ENCODE data around the gene BABAM2.

The BABAM2 gene

GRCh38 chr2:28206762-28207161, 316.2 kb downstream of the BABAM2 start:
- no peak for DNase-seq (ENCODE audit: low read depth)

- DNase-seq (ENCODE audit: low read depth): no peak
Observed at GRCh38 chr2:28209261-28209691, 318.7 kb downstream of the BABAM2 start.

GRCh38 chr2:28209864-28210263, 319.3 kb downstream of the BABAM2 start:
- no peak for DNase-seq (ENCODE audit: low read depth)

- no peak for DNase-seq (ENCODE audit: low read depth)
Observed at GRCh38 chr2:28210535-28210934, 320.0 kb downstream of the BABAM2 start.

DNA sequence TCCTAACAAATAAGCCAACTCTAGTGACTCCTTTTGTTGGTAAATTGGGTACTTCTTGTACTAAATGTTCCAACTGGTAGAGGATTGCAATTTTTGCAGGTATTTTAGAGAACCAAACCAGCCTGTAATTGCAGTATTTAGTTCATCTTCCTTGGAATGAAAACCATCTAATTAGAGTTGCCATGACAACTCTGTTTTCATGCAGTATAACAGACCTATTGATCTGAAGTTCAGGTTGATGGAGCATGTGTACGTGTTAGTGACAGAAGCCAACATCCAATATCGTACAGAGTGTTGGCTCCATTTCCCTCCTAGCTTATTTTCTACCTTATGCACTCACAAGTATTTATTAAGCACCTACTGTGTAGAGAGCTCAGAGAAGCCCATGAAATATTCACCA, 325.8 kb downstream of the BABAM2 start:
- no peak for DNase-seq (ENCODE audit: low read depth)

- DNase-seq (ENCODE audit: low read depth): no peak
Observed at GRCh38 chr2:28217042-28217740, 326.7 kb downstream of the BABAM2 start.

GRCh38 chr2:28219138-28219537, 328.6 kb downstream of the BABAM2 start:
- DNase-seq (ENCODE audit: low read depth): no peak

DNA sequence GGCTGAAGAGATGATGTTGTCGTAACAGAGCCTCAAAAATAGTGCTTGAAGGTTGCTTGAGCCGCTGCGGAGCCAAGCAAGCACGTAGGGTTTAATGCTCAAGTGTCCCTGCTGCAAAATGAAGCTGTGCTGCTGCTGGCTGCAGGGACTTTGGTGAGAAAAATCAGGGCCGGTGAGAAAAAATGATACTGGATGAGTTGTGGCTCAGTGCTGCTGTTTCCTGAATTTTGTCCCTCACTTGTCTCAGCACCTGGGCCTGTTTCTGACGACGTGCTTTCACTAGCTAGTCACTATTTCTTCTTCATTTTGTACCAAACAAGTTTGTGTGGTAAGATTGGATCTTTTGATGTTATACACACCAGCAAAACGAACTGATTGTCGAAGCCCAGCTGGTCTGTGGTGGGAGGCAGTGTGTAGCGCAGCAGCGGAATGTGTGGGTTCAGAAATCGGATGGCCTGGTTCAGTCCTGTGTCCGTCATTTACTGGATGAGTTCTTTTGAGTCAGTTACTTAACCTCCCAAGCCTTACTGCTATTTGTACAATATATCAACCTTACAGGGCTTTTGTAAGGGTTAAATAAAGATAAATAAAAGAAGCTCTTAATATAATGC, 329.3 kb downstream of the BABAM2 start:
- no peak for DNase-seq (ENCODE audit: low read depth)

DNA sequence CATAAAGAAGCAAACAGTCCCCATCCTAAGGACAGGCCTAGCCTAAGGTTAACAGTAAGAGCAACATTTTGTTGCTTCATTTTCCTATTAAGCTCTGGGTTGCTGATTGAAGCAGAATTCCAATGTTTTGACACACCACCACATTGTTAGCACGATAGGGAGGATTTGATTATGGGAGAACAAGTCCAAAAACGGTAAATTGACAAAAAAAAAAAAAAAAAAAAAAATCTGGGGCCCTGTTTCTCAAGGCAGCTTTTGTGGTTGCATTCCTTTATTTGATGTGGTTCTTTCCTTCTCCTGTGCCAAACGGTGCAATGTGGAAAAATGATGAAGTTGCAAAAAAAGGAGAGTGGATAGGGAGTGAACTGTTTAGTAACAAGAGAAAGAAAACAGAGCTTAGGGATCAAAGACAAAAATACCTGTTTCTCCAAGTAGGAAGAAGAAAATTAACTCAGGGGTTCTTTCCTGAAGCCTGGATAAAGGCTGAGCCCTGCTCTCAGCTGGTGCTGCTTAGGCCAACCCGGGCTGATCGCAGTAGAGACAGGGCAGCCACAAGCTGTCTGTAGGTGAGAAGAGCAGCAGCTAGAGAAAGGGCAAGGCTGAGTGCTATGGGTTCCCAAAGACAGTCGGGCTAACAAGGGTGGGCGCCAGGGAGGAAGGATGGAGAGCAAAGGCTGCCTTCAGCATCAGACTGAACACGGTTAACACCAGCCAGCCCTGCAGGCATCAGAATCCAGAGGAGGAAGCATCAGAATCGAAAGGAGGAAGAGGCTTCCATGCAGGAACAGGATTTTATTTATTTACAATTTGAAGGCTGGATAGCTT, 334.3 kb downstream of the BABAM2 start:
- DNase-seq (ENCODE audit: low read depth): peak; percentile 95

DNA sequence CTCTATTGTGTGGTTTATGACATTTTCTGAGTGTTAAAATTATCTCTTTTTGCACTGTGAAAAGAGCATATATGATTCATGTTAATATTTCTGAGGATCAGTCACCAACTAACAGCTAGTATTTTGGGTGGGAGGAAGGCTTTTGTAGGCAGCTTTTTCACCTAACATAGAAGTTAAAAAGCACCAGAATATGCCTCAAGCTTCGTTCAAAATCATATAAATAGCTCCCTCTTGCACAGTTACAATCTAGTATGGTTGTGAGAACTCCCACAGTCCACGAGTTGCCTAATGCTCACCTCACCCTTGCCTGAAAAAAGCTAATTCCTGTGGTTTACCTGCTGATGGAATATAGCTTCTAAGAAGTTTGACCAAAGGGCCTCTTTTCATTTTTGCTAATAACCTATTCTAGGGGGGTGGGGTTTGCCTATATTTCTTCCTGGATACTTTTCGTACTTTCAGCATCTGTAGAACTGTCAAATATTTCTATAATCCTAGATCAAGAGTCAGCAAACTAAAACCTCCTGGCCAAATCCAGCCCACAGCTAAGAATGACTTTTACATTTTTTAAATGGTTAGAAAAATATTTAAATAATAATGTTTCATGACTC, 335.0 kb downstream of the BABAM2 start:
- no peak for DNase-seq (ENCODE audit: low read depth)

DNA sequence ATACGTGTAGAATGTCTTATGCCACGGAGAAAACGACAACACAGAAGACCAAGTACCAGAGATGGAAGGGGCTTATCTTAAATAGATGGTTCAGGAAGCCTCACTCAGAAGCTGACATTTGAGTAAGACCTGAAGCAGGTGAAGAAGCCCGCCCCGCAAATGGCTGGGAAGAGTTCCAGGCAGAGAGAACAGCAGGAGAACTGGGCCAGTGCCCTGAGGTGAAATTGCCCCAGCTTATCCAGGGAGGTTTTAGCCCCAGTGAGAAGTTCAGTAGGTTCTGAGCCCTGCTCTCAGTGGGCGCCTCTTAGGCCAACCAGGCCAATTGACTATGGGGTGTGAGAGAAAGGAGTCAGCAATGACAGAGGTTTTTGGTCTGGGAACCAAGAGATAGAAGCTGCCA, 336.0 kb downstream of the BABAM2 start:
- no peak for DNase-seq (ENCODE audit: low read depth)

DNA sequence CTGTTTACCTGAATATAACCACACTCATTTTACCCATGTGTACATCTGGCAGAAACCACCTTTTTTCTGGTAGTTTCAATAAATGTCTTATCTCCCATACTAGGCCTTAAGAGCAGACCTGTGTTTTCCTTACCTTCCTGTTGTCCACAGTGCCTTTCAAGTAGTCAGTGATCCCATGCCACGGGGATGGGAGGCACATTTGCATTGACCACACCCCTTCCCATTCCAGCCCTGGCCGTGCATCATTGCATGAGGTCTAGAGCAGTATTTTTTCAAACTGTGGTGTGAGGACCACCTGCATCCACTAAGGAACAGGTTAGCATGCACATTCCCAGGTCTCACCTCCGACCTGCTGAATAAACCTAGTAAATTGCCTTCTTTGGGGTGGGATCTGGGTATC, 337.0 kb downstream of the BABAM2 start:
- no peak for DNase-seq (ENCODE audit: low read depth)

DNA sequence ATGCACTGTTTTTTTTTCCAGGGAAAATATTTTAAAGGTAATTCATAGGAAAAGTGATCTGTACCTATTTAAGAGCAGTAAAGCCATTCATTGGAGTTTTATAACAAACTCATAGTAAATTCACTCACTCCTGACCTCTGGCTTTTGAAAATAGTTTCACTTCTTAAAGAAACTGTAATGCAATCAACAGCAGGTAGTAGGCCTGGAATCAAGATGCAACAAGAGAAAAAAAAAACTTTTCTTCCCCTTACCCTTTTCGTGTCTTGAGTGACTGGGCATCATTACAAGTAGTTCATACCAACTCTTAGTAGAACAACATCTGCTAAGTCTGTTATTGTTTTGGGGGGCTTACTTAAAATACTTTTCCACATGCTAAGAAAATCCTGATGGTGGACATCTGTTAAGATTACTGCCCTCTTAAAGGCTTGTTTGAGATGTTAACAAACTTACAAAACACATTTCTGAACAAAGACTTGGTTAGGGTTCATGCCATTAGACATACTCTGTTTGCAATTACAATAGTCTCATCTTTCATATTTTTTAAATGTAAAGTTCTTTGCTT, 338.0 kb downstream of the BABAM2 start:
- no peak for DNase-seq (ENCODE audit: low read depth)

DNA sequence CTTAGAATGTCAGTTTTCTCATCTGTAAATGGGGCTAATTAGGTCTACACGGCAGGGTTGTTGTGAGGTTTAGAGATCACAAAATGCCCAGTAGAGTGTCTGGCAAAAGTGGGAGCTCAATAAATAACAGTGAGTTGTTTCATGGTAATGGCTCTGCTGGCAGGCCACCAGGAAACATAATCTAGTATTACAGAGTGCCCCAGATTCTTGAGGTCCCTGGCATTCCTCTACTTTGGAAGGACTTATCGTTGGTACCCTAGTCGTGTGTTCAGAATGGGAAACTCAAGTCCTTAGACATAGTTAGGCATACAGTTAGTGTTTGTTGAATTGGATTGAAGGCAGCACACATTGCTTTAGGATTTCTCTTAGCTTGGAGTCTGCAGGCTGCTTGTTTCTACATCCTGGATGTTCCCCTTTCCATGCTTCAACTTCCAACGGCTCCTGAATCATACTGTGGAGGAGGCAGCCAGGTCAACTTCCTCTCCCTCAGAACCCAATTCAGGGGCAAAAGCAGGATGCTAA, 340.6 kb downstream of the BABAM2 start:
- peak; percentile 44 for DNase-seq (ENCODE audit: low read depth)

GRCh38 chr2:28232295-28232694, 341.8 kb downstream of the BABAM2 start:
- peak; percentile 74 for DNase-seq (ENCODE audit: low read depth)

GRCh38 chr2:28233164-28233676, 342.7 kb downstream of the BABAM2 start:
- DNase-seq (ENCODE audit: low read depth): no peak

DNA sequence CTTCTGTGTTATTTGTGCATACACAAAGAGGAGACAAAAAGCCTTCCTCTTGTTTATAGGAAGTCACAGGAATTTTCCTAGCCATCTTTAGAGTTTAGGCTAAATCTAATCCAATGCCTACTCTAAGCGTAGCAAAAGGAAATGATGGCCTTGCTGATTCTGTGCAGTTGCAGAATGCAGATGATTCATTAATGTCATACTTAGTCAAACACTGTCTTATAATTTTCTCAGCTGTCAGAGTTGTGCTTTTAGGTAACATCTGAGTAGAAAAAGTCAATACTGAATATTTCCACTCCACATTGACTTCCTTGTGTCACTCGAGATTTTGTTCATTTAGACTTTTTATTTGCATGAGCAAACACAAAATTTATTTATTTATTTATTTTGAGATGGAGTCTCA, 344.3 kb downstream of the BABAM2 start:
- DNase-seq (ENCODE audit: low read depth): no peak

- no peak for DNase-seq (ENCODE audit: low read depth)
Observed at GRCh38 chr2:28239207-28239606, 348.7 kb downstream of the BABAM2 start.

DNA sequence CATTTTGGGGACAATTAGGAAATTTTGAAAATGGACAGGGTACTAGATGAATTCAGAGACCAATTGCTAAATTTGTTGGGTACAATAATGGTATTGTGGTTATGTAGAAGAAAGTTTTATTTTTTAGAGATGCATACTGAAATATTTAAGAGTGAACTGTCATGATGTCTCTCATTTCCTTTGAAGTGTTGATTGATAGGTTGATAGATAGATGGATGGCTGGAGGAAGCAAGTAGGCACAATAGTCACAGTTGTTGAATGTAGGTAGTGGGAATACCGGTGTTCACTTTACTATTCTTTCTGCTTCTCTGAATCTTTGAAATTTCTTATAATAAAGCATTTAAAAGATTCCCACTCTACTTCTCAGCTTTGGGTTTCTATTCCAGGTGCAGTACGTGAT, 350.4 kb downstream of the BABAM2 start:
- DNase-seq (ENCODE audit: low read depth): no peak

GRCh38 chr2:28247290-28247689, 356.8 kb downstream of the BABAM2 start:
- DNase-seq (ENCODE audit: low read depth): no peak

- no peak for DNase-seq (ENCODE audit: low read depth)
Observed at GRCh38 chr2:28247734-28248133, 357.2 kb downstream of the BABAM2 start.

DNA sequence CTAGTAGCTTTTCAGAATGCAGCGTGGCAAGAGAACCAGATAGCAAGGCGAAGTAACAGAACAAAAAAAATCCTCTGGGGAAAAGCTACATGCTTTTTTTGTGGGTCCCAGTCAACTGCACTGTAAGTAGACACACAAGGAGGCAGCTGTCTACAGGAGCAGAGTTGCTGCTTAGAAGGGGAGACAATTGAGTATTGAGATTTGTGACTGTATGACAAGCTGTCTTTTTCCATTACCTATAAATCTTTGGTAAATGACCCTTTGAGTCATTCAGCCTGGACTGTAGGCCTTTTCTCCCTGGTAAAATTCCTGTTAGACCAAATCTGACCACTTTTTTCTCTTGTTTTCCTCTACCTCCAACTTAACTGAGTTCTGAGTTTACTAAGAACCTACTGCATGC, 358.0 kb downstream of the BABAM2 start:
- no peak for DNase-seq (ENCODE audit: low read depth)
